Activated CD4-positive, alpha-beta T cell treated with anti-CD3 and anti-CD28 coated beads for 1 hour (primary cell): ENCODE measurements around the gene HS1BP3.

Experiments used
- DNase-seq: peaks from one replicate; pipeline ENCODE4 v3.0.0-alpha.2; 2020

Gene HS1BP3

DNA sequence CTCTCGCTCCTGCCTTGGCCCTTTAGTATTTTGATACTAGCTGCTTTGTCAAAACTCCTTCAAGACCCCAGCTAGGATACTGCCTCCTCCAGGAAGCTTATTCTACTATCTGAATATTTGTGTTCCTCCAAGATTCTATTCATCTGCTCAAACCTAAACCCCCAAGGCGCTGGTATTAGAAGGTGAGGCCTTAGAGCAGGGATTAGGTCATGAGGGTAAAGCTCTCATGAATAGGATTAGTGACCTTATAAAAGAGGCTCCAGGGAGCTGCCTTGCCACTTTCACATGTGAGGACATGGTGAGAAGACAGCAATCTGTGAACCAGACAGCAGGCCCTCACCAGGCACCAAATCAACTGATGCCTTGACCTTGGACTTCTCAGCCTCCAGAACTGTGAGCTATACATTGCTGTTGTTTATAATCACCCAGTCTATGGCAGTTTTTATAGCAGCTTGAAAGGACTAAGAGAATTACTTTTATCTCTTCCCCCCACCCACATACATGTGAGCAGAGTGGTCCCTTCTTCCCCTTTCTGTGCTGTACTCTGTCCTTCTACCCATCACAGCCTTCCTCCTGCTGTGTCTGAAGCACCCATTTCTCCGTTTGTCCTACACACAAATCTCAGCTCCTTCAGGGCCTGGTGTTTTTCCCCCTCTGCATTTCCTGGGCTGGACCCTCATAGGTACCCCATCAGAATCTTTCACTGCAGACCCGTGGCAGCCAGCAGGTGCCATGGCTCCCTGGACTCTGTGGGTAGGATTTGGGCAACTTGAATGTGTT lies 54.5 kb downstream of the HS1BP3 start:
- no peak for DNase-seq

DNA sequence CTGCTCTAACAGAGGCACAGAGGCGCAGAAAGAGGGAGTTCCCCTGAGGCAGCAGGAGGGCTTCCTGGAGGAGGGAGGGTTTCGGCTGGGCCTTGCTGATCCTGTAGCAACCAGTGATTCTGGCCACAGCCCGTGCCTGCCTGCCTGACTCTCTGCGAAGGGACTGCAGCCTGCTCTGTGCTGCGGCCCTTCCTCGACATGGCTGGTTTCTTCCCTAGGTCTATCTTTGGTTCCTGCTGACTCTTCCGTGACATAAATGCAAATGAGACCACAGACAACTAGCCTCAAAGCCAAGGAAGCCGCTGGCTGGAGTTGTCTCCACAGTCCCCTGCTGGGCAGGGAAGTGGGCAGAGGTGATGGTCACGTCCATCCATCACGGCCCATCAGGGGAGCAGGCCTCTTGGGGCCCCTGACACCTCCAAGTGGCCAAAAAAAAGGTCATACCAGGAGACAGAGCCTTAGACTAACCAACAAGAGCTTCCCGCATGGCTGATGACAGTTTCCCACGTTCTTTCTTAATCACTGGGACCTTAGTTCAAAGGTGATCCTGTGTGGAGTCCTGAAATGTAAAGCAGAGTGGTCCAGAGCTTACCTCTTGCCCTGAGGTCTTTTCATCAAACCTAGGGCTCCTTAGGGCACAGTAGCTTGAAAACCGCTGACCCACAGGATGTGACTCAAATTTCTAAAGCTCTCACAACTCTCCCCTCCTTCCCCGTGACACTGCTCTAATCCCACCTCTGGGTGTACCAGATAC lies 55.3 kb downstream of the HS1BP3 start:
- no peak for DNase-seq

DNA sequence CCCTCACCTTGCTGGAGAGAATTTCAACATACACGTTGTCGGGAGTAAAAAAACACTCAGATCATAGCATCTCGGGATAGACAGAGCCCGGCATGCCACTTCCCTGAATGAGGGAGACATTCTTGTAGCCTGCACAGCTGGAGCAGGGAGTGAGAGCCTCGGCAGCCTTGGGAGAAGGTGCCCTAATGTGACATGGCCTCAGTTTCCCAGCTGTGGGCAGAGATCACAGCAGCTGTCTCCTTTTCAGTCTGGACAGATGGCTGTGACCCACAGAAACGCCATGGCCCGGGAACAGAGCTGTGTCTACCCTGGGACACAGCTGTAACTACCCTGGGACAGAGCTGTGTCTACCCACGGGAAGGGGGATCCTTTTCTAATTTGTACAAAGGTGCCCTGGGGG lies 55.9 kb downstream of the HS1BP3 start:
- DNase-seq = no peak

DNA sequence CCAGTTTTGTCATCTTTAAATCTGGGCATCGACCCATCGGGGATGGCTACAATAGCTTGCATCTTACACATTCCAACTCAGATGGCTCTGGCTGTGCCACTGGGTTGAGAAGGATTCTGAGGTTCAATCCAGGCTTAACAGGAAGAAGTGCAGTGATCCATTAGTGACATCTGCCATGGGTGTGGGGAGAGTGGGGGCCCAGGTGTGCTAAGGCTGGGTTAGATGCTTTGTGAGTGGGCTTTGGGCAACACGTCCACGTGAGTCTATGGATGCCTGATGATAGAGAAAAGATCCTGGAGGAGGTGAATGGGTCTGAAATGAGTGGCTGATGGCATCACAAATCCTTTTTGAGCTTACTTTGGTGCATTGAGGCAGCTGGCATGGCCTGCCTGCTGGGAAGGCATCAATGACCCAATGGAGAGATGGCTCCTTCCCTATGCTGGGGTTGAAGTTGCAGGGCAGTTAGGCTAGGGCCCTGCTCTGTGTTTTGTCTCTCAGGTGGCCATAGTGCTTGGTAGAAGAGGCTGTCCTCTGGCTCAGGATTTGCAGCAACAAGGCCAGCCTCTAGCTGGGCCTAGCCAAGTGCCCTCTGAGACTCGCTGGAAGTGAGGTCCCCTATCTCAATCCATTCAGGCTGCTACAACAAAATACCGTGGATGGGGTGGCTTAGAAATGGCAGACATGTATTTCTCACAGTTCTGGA lies 56.7 kb downstream of the HS1BP3 start:
- DNase-seq = no peak

DNA sequence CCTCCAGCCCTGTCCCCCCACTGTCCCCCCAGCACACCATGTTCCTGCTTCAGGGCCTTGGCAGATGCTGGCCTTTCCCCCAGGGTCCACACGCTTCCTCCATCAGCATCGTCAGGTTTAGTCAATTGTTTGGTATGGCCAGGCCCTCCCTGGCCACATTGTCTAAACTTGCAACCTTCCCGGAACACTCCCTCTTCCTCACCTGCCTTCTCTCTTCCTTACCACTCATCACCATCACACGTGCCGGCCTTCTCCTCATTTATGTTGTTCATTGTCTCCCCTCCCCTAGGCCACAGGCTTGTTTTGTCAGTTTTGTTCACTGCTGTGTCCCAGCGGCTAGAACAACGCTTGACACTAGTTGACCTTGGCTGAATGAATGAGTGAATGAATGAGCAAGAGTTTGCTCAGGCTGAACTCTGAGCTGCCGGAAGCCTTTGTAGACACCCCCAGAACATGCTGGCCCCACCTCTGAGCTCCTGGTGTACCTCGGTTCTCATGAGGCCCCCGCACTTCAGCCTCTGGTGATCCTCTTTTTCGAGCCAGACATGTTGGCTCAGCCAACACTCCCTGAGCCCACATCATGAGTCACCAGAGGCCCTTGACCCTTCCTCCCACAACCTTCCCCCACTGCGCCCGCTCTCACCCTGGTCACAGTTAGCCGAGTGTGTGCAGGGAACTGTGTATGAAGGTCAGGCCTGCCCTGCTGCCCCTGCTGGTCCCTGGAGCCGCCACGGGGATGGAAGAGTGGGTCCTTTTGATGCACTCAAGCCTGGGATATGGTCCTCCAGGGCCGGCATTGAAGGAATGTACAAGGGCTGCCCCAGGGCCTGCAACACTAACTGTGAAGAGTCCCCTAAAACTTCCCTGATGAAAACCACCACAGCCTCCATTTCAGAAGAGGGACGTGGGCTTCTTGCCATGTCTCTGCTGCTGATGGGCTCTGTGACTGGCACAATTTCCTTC lies 57.5 kb downstream of the HS1BP3 start:
- no peak for DNase-seq

DNA sequence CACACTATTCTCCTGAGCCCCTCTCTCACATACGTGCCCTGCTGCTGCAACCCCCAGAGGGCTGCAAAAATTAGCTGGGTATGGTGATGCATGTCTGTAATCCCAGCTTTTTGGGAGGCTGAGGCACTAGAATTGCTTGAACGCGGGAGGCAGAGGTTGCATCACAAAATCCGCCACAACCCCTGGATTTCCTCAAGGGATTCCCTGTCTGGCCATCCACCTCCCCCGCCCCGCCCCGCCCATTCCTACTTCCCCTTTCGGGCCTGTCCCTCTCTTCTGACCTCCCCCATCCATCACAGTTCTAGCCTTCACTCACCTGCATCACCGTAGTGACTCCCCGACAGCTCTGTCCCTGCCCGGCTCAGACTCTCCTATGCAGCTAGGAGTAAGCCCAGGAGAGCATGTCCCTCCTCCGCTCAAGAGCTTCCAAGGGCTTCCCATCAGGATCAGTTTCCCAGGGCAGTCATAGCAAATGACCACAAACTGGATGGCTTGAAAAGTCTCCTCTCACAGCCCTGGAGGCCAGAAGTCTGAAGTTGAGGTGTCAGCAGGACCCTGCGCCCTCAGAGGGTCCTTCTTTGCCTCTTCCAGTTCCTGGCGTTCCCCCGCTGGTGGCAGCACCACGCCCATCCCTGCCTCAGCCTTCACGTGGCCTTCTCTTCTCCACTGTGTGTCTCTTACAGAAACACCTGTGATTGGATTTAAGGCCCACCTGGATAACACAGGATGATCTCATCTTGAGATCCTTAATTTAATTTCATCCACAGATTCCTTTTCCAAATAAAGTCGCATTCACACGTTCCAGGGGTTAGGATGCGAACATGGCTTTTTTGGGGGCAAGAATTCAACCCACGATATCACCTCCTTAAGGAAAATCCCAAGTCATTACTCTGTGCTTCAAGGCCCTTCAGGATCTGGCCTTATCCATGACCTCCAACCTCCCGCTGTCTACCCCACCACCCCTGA lies 58.5 kb downstream of the HS1BP3 start:
- DNase-seq = no peak

DNA sequence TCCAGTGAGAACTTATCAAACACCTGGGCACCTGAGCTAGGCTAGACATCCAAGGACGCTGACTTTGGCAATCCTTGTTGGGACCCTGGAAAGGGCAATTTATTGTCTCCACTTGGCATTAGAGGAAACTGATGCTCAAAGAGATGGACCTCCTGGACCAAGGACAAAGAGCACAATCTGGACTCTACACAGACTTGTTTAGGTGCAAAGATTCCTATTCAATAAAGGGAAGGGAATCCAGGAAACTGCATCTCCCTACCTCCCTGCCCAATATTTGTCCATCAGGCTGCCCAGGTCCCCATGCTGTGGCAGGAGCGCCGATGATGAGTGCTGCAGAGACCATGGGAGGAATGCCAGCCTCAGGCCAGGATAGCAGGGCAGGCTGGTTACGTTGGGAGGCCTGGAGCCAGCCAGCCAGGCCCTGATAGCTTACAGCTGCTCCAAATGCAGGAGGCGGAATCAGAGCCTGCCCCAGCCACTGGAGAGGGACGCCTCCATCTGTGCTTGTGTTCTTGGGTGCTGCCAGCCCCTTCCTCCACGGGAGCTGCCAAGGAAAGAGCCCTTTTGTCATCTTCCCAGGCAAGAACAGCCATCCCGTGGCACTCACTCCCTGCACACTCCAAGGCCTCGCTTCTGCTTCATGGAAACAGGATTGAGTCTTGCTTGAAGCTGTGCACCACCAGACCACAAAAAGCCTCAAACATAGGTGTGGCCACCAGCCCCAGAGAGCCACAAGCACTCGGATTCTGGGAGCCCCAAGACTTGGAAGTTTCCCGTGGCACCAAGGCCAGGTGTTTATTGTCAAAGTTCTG lies 60.0 kb downstream of the HS1BP3 start:
- DNase-seq = no peak

DNA sequence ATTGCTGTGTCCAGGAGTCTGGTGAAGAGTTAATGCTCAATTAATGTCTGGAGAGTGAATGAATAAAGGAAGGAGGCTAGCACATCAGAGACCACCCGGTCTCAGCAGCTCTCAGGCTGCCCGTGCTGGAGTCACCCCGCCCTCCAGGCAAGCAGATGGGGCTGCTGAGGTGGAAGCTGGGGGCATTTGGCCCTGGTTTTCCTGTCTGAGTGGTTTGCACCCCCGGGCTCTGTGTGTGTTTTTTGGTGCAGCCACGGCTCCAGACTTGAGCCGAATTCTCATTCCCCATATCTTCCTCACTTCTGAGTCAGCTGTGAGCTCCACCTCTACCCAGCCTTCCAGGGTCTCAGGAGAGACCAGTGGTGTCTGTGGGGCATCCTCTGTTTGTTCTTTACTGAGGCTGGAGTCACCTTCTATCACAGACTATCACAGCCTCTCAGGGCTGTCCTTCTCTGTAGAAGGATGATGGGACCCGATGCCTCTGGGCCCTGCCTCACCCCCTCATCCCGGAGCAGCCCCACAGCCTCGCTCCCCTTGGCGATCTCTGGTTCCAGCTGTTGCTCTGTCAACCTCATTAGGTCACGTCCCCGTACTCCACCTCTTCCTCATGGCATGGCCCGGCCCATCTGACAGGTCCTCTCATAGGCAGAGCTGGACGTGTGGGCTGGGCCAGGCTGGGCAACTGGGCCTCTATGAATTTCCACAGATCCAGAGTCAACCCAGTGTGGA lies 60.8 kb downstream of the HS1BP3 start:
- no peak for DNase-seq

DNA sequence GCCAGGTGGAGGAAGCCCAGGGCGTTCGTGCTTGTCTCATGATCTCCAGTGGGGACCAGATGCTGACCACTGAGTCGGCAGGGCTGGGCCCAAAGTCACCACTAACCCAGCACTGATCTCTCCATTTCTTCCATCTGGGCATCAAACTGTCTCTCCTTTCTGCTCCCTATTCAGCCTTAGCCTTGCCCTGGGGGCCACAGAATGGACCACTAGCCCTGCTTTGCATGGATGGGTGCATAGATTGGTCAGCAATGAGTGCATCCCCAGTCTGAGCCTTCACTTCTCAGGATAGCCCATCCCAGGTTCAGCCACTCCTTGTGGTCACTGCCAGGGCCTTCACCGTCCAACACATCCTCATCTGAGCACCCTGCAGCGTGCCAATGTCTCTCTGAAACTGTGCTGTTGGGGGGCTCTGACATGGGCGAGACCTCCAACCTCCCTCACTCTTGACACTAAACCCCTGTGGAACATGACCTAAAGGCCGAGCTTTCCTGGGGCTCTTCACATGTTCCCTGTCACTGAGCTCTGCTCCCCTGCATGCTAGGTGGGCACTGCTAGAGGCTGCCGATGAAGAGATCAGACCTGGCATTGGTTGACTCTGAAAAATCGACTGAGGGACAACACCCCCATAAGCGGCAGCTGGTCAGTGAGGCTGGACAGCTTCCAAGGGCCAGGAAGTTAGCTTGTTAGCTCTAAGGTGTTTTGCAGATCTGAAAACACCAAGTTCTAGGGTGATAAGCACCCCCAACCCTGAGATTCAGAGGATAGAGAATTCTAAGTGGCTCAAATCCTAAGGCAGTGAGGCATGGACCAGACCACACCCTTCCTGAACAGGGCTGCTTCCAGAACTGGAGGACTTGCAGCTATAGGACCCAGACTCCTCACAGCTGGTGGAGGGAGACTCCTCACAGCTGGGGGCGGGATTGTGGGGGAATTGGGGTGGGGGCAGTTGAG lies 61.7 kb downstream of the HS1BP3 start:
- DNase-seq = no peak

DNA sequence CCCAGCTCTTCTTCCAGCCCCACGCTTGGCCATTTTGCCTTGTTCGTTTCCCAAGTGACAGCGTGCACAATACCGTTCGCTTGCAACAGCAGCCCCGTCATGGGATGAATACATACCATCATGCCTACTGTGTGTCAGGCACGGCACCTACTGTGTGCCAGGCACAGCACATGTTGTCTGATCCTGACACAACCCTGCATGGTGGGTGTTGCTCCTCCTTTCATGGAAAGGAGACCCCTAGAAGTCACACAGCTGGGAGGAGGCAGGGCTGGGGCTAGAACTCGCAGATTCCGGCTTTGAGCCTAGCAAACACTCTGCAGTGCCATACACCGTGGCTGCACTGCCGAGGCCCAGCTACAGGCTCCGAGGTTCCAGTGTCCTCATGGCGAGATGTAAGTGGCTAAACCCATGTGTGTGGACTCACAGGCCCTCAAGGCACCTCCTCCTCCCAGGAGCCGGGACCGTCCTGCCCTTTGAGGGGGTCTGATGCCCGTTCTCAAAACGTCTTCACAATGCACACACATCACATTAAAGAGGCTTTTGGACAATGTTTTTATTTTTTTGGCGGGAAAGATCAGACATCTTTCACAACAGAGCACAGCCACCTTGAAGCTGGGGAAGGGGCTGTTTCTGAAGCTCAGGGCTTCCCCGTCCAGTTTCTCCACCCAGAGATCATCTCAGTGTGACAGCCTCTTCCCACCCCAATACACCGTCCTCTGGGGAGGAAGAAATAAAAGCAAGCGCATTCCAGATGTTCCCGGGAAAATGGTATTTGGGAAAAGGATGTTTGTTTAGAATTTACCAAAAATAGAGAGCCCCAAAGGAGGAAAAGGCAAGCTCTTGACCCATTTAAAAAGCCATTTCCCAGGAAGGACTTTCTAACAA lies 64.9 kb downstream of the HS1BP3 start:
- DNase-seq = no peak

DNA sequence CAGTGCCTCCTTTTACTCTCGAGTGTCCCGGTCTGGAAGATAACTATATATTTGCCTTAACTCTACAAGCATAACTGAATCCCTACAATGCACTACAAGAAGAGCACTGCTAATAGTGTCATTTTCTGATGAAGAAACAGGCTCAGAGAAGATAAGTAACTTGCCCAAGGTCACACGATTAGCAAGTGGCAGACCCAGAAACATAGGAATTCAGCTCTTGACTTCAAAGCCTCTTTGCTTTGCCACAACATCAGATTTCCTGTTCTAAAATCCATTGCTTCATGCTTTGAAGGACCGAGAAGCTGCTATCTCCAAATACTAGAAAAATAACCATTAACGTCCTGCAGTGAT lies 65.6 kb downstream of the HS1BP3 start:
- DNase-seq = no peak

DNA sequence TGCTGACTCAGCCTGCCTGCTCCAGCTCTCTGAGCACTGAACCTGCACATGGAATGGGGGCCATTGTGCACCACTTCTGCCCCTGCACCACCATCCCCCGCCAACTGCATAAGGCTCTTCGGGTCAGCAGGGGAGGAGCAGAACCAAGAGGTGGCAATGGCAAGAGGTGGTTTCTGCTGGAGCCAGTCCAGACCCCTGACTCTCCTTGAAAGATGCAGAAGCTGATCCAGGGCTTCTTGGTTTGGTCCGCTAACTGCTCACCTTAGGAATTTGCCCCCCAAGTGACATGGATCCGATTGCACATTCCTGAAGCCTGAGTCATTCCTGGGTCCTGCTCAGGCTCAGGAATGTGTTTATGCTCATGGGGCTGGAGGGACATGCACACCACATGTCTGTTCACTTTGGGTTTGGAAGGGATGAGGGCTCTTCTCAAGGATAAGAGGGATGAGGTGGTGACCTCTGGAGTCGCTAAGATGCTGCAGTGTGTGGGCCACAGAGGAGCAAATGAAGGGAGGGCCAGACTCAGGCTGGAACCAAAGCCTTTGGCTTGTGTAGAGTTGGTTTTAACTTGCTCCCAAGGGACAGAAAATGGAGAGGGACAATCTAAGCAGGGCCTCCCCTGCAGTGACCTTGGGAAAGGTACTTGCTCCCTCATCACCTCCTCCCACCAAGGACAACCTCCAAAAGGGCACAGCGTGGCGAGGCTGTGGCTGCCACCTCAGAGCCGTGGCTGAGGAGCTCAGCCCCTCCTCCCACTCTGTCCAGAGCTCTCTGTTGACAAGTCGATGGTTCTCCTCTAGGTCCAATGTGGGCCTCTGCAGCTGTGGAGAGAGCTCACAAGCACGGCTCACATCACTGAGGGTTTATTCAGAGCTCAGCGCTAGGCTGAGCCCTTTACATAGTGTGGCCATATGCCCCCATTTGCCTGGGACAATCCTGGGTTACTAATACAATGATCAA lies 66.2 kb downstream of the HS1BP3 start:
- DNase-seq = no peak

DNA sequence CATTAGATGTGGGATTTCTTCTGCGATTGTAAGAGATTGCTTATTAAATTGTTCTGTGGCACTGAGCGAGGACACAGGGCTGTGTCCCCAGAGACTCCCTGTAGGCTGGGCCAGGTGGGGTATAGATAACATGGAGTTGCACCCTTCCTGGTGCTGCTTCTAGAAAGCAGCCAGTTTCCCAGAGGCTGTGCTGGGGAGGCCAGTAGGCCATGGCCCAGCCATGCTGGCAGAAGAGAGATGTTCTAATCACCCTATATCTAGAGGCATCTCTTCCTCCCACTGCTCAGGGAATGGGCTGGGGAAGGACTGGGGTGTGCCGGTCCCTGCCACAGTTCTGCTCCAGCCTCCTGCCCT lies 66.9 kb downstream of the HS1BP3 start:
- no peak for DNase-seq

DNA sequence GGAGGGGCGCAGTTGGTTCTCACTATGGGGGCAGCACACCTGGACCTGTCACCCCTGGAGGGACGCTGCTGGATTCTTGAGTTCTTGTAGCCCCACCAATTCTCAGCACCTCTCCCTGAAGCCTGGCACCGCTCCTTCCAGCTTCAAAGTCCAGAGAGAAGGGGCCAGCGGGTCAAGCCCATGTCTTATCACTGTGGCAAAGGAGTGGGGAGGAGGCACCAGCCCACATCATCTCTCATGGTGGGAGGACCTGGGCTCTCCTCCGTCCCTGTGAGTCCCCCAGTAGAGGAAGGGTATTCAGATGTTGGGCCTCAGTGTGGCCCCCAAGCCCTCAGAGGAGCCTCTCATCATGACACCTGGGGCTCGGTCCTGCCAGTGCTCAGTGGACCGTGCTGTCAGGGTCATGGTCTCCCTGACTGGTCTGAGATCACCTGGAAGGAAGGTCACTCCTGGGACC lies 67.4 kb downstream of the HS1BP3 start:
- DNase-seq = no peak

DNA sequence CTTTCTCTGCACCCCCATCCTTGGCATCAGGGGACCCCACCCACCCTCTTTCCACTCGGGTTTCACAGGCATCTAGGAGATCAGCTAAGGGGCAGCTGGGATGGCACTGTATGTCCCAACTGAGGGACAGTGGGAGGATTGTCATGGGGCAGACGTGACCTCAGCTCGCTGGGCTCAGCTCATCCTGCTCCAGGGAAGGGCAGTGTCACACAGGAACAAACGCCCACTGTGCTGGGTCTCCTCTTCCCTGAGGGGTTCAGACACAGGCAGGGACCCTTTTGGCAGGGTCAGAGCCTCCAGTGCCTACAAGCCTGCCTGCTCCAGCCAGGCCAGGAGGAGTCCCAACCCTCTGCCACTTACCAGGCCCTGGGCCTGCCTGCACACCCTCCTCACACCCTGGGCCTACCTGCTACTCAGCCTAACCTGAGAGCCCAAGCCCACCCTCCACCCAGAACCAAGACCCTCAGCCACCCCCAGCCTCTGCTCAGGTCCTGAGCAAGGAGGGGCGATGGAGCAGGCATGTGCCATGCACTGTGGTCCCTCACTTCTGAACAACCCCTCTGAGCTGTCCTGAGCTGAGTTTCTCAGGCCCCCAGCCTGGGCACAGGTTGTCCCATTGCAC lies 68.2 kb downstream of the HS1BP3 start:
- DNase-seq = no peak
